ENCODE results near the gene ZAR1L.
"Not testable (repeated sequence)": the region's sequence is repeated elsewhere in the genome, so short reads cannot be mapped to it uniquely, and the experiment has no call there.

The ZAR1L gene

GRCh38 chr13:32315238-32316027 lies at the start of gene ZAR1L, which contains the start of gene BRCA2 (continued):
- TF ChIP-seq PRDM6 (tag by site-specific recombination; IDR thresholded peaks at IDR 0.05) (peak; percentile 69), ZNF629 (tag by site-specific recombination; IDR thresholded peaks at IDR 0.05) (peak; percentile 82), ZNF426 (tag by site-specific recombination; IDR thresholded peaks at IDR 0.05) (no peak), ZNF645 (tag by site-specific recombination; IDR thresholded peaks at IDR 0.05) (no peak)

- POLR2A ChIA-PET: interaction anchor here (0.6 kb wide), 1 partner anchor 33 kb away, joined by 6 read pairs; no protein-coding TSS in a partner anchor
- peaks cover 0 to 16% of the 10 kb centered on the region in 2 experiments for H3K36me3 ChIP-seq (ENCODE audit: control insufficient read depth in 2 of 2, insufficient read depth in 1 of 2, low read length in 2 of 2)
- TF ChIP-seq ZNF561 (tag by site-specific recombination; IDR thresholded peaks at IDR 0.05; ENCODE audit: borderline replicate concordance): no peak
- no peak for TF ChIP-seq KLF10 (tag by site-specific recombination; IDR thresholded peaks at IDR 0.05)
- TF ChIP-seq BCL11A (tag by site-specific recombination; IDR thresholded peaks at IDR 0.05; ENCODE audit: low read depth): no peak
- no peak for TF ChIP-seq ZNF24 (tag by site-specific recombination; IDR thresholded peaks at IDR 0.05)
- TF ChIP-seq FEZF1 (tag by site-specific recombination; IDR thresholded peaks at IDR 0.05): no peak
- TF ChIP-seq ZNF654 (tag by site-specific recombination; IDR thresholded peaks at IDR 0.05; ENCODE audit: low read depth): no peak
- no peak for TF ChIP-seq ZNF529 (tag by site-specific recombination; IDR thresholded peaks at IDR 0.05; ENCODE audit: insufficient replicate concordance)
- TF ChIP-seq TCF7L2 (IDR thresholded peaks at IDR 0.05; ENCODE audit: borderline replicate concordance, low read depth, low read length): no peak
- TF ChIP-seq ZNF19 (tag by site-specific recombination; IDR thresholded peaks at IDR 0.05; ENCODE audit: low read depth): no peak
- no peak for TF ChIP-seq KLF8 (tag by site-specific recombination; IDR thresholded peaks at IDR 0.05)
- no peak for TF ChIP-seq ZNF837 (tag by site-specific recombination; IDR thresholded peaks at IDR 0.05)
- TF ChIP-seq ZXDB (tag by site-specific recombination; IDR thresholded peaks at IDR 0.05): no peak
- no peak for TF ChIP-seq ELK4 (IDR thresholded peaks at IDR 0.05; ENCODE audit: borderline replicate concordance, low read depth, low read length)
- TF ChIP-seq ZNF2 (tag by site-specific recombination; IDR thresholded peaks at IDR 0.05): no peak
- no peak for TF ChIP-seq ZSCAN16 (tag by site-specific recombination; IDR thresholded peaks at IDR 0.05)
- TF ChIP-seq PBX3 (CRISPR knock-in tag; IDR thresholded peaks at IDR 0.05): no peak
- no peak for TF ChIP-seq ZFP41 (tag by site-specific recombination; IDR thresholded peaks at IDR 0.05; ENCODE audit: borderline replicate concordance)
- TF ChIP-seq ZNF558 (tag by site-specific recombination; IDR thresholded peaks at IDR 0.05): no peak
- no peak for TF ChIP-seq ZNF843 (tag by site-specific recombination; IDR thresholded peaks at IDR 0.05)
- CTCF ChIA-PET: no interaction called here
- no peaks in the 10 kb centered on the region for H3K4me1 ChIP-seq (ENCODE audit: control insufficient read depth, insufficient read depth, low read length)
- H3K9me3 ChIP-seq (ENCODE audit: control insufficient read depth, insufficient read depth, low read depth, low read length): no peaks in the 10 kb centered on the region
- H3K27ac ChIP-seq (ENCODE audit: extremely low read depth, low read depth, low read length): no peak overlapping the region
- no peak overlapping the region for H3K4me3 ChIP-seq (ENCODE audit: low read depth, low read length)
Measured at GRCh38 chr13:32362574-32362973, 47.4 kb upstream of the ZAR1L start.

- CTCF ChIA-PET; H3K4me3 ChIP-seq (ENCODE audit: low read depth, low read length); H3K9me3 ChIP-seq (ENCODE audit: control insufficient read depth, insufficient read depth, low read depth, low read length); H3K27ac ChIP-seq (ENCODE audit: extremely low read depth, low read depth, low read length); POLR2A ChIA-PET; H3K4me1 ChIP-seq (ENCODE audit: control insufficient read depth, insufficient read depth, low read length): not testable (repeated sequence)
- H3K36me3 ChIP-seq (ENCODE audit: control insufficient read depth in 2 of 2, insufficient read depth in 1 of 2, low read length in 2 of 2): peaks cover 0 to 28% of the 10 kb centered on the region in 2 experiments
Measured at GRCh38 chr13:32355935-32356334, 40.8 kb upstream of the ZAR1L start.

Measured in HEK293 (cell line).